Activated naive CD4-positive, alpha-beta T cell treated with anti-CD3 and anti-CD28 coated beads, Interleukin-2, amount 10 ng/mL, durations not matched to agents 7 days and 5 days (primary cell): Measurements from ENCODE around the gene TARBP1.
"Not testable (repeated sequence)": the region's sequence is repeated elsewhere in the genome, so short reads cannot be mapped to it uniquely, and the experiment has no call there.

Experiments
- CTCF ChIA-PET: fragments of 350-600 bp; sonication (Branson Sonifier 250); formaldehyde crosslinking; loops from one replicate; lab custom pipeline; 2021; ENCODE audit warnings: antibody characterized with exemption; lab: Charles Lee
- DNase-seq: peaks from one replicate; pipeline ENCODE4 v3.0.0-alpha.2; 2020
- H3K27ac Mint-ChIP-seq: one replicate; pipeline ENCODE4 v1.8.0; 2021; ENCODE audit warnings: mild to moderate bottlenecking, moderate library complexity, mixed read lengths
- H3K27me3 Mint-ChIP-seq: one replicate; pipeline ENCODE4 v1.8.0; 2021; ENCODE audit warnings: mild to moderate bottlenecking, mixed read lengths
- H3K36me3 Mint-ChIP-seq: one replicate; pipeline ENCODE4 v1.8.0; 2021; ENCODE audit warnings: mixed read lengths
- H3K4me1 Mint-ChIP-seq: one replicate; pipeline ENCODE4 v1.8.0; 2021; ENCODE audit warnings: mixed read lengths
- H3K4me3 Mint-ChIP-seq: one replicate; pipeline ENCODE4 v1.8.0; 2021; ENCODE audit warnings: mild to moderate bottlenecking, moderate library complexity, mixed read lengths
- H3K9me3 Mint-ChIP-seq: one replicate; pipeline ENCODE4 v1.8.0; 2021; ENCODE audit warnings: mixed read lengths

Gene TARBP1

GRCh38 chr1:234371414-234371813 lies 107.6 kb downstream of the TARBP1 start:
- no peak overlapping the region for H3K27ac Mint-ChIP-seq
- H3K4me3 Mint-ChIP-seq: no peak overlapping the region
- H3K9me3 Mint-ChIP-seq: no peaks in the 10 kb centered on the region
- H3K36me3 Mint-ChIP-seq: peaks cover 21% of the 10 kb centered on the region
- no peaks in the 10 kb centered on the region for H3K27me3 Mint-ChIP-seq
- CTCF ChIA-PET: interaction anchor here (0.9 to 1.5 kb wide), 3 partner anchors 14 to 44 kb away, joined by 3 to 5 read pairs (median 4); no protein-coding TSS in a partner anchor
- no peak for DNase-seq
- peaks cover 50% of the 10 kb centered on the region for H3K4me1 Mint-ChIP-seq

DNA sequence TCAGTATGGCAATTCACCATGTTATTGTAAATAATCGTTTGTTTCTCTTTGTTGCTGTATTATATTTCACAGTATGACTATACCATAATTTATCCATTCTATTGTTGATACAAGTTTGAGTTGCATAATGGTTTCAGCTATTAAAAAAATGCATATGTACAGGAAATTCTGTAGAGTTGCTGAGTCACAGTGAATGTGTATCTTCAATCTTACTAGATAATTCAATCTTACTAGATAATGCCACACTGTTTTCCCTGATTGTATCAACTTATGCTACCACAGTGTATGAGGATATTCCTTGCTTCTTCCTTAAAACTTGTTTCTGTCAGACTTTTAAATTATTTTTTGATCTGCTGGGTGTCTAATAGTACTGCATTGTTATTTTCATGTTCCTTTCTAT lies 109.2 kb downstream of the TARBP1 start:
- Mint-ChIP-seq H3K4me3 (no peak overlapping the region), H3K4me1 (peaks cover 36% of the 10 kb centered on the region), H3K9me3 (no peaks in the 10 kb centered on the region), H3K27me3 (no peaks in the 10 kb centered on the region), H3K27ac (no peak overlapping the region), H3K36me3 (peaks cover 13% of the 10 kb centered on the region)
- DNase-seq: no peak
- CTCF ChIA-PET: no interaction called here

GRCh38 chr1:234369033-234369430 lies 109.9 kb downstream of the TARBP1 start:
- H3K36me3 Mint-ChIP-seq: peaks cover 6% of the 10 kb centered on the region
- H3K27ac Mint-ChIP-seq: no peak overlapping the region
- no peaks in the 10 kb centered on the region for H3K27me3 Mint-ChIP-seq
- no peak overlapping the region for H3K4me3 Mint-ChIP-seq
- DNase-seq: no peak
- CTCF ChIA-PET: no interaction called here
- no peaks in the 10 kb centered on the region for H3K9me3 Mint-ChIP-seq
- peaks cover 28% of the 10 kb centered on the region for H3K4me1 Mint-ChIP-seq

- peaks cover 27% of the 10 kb centered on the region for H3K4me1 Mint-ChIP-seq
- H3K27ac Mint-ChIP-seq: no peak overlapping the region
- H3K4me3 Mint-ChIP-seq: no peak overlapping the region
- H3K9me3 Mint-ChIP-seq: no peaks in the 10 kb centered on the region
- CTCF ChIA-PET: no interaction called here
- H3K27me3 Mint-ChIP-seq: no peaks in the 10 kb centered on the region
- DNase-seq: no peak
- H3K36me3 Mint-ChIP-seq: peaks cover 3% of the 10 kb centered on the region
Measured at GRCh38 chr1:234368320-234369032, 110.5 kb downstream of the TARBP1 start.

DNA sequence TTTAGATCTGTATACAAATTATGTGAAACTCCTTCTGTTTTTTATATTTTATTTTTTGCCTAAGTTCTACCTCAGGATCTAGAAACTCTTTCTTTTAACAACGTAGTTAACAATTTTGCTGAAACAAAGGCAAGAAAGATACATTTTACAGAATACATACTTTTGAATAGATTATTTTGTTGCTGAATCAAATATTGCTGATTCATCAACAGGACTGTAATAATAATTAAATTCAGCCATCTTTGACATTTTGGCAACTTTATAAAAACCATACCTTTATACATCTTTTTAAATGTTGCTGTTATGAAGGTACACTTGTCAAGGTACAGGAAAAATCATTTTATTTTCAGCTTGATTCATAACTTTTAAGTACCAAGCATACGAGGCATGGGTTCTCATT lies 116.4 kb downstream of the TARBP1 start:
- Mint-ChIP-seq H3K4me1 (peaks cover 10% of the 10 kb centered on the region), H3K36me3 (peaks cover 1% of the 10 kb centered on the region), H3K4me3 (no peak overlapping the region), H3K27ac (no peak overlapping the region), H3K9me3 (no peaks in the 10 kb centered on the region), H3K27me3 (no peaks in the 10 kb centered on the region)
- DNase-seq: no peak
- CTCF ChIA-PET: no interaction called here

GRCh38 chr1:234361102-234361603 lies 117.8 kb downstream of the TARBP1 start:
- Mint-ChIP-seq H3K4me1 (peaks cover 12% of the 10 kb centered on the region), H3K36me3 (peaks cover 1% of the 10 kb centered on the region), H3K4me3 (no peak overlapping the region), H3K27me3 (peaks cover 5% of the 10 kb centered on the region), H3K9me3 (no peaks in the 10 kb centered on the region), H3K27ac (no peak overlapping the region)
- CTCF ChIA-PET: interaction anchor here (0.7 kb wide), 1 partner anchor 24 kb away, joined by 4 read pairs; no protein-coding TSS in a partner anchor
- no peak for DNase-seq

- peaks cover 1% of the 10 kb centered on the region for H3K36me3 Mint-ChIP-seq
- peaks cover 13% of the 10 kb centered on the region for H3K4me1 Mint-ChIP-seq
- H3K9me3 Mint-ChIP-seq: no peaks in the 10 kb centered on the region
- CTCF ChIA-PET: interaction anchor here (1.5 kb wide), 1 partner anchor 14 kb away, joined by 5 read pairs; no protein-coding TSS in a partner anchor
- no peak for DNase-seq
- H3K27me3 Mint-ChIP-seq: peaks cover 10% of the 10 kb centered on the region
- H3K27ac Mint-ChIP-seq: peak overlapping the region; percentile 50
- H3K4me3 Mint-ChIP-seq: peak overlapping the region; percentile 69
Measured at GRCh38 chr1:234357831-234358230, 121.1 kb downstream of the TARBP1 start.

GRCh38 chr1:234356615-234357269 lies 122.2 kb downstream of the TARBP1 start:
- not testable (repeated sequence) for H3K36me3 Mint-ChIP-seq, H3K9me3 Mint-ChIP-seq, H3K27me3 Mint-ChIP-seq
- peaks cover 13% of the 10 kb centered on the region for H3K4me1 Mint-ChIP-seq
- CTCF ChIA-PET: interaction anchor here (1.0 to 1.5 kb wide), 3 partner anchors 15 to 203 kb away, joined by 3 to 5 read pairs (median 3); no protein-coding TSS in a partner anchor
- peak overlapping the region; percentile 78 for H3K4me3 Mint-ChIP-seq
- peak; percentile 66 for DNase-seq
- H3K27ac Mint-ChIP-seq: peak overlapping the region; percentile 85

DNA sequence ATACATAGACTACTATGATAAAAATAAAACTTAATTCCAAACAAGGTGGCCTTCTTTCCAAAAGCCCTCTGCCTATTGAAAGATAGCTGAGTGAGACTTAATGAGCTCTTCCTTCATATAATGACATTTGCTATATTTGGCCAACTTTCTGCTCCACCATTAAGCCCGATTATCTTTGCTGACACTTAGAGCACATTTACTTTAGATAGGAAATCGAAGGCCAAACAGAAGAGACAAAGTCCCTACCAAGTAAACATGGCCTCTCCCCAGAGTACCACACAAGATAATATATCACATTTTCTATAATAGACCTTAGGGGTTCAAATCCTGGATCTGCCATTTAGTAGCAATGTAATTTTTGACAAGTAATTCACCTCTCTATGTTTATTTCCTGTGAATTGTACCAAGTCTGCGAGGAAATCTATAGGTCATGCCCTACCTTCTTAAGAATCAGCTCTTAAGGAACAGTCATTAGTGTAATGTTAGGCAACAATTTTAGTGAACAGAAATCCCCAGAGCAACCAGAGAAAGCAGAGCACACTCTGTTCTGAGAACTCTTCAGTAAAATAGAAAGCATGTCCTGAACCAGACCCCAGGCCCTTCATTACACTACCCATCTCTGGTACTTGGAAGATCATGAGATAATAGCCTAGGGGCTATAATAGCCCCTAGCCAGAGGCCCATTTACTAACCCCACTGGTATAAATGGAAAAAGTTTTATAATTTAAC lies 123.0 kb downstream of the TARBP1 start:
- H3K9me3 Mint-ChIP-seq: no peaks in the 10 kb centered on the region
- CTCF ChIA-PET: interaction anchor here (1.0 to 1.1 kb wide), 2 partner anchors 29 to 202 kb away, joined by 3 read pairs; no protein-coding TSS in a partner anchor
- peaks cover 1% of the 10 kb centered on the region for H3K36me3 Mint-ChIP-seq
- H3K27me3 Mint-ChIP-seq: peaks cover 10% of the 10 kb centered on the region
- DNase-seq: no peak
- H3K27ac Mint-ChIP-seq: no peak overlapping the region
- H3K4me3 Mint-ChIP-seq: no peak overlapping the region
- H3K4me1 Mint-ChIP-seq: peaks cover 13% of the 10 kb centered on the region

DNA sequence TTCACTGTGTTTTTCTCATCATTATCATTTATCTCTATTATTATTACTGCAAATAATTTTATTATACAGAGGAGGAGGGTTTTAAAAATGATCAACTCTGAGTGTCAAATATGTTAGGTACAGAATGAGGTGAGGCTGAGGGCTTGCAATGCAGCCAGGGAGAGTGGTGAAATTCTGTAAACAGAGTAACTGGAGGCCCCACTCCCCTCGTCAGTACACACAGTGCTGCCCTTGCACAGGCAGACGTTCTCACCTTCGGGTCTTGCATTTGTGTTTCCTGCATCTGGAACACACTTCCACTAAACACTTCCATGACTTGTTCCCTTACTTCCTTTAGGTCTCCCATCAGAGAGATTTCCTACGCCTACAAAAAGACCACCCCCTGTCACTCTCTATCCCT lies 130.0 kb downstream of the TARBP1 start:
- H3K4me3 Mint-ChIP-seq: no peak overlapping the region
- H3K9me3 Mint-ChIP-seq: no peaks in the 10 kb centered on the region

DNA sequence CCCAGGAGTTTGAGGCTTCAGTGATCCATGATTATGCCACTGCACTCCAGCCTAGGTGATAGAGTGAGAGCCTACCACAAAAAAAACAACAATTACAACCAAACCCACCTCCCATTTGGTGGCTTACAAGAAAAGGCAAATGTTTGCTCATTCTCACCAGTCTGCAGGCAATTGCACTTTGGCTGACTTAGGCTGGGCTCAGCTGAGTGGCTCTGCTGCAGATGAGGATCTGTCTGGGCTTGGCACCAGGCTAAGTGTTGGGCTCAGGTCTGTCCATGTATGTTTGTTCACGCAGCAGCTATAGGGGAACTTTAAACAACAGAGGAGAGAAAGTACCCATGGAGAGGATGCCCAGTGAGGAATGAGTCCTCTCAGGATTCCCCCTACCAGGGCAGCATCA lies 133.7 kb downstream of the TARBP1 start:
- peaks cover 11% of the 10 kb centered on the region for H3K27me3 Mint-ChIP-seq
- H3K27ac Mint-ChIP-seq: no peak overlapping the region
- no peaks in the 10 kb centered on the region for H3K36me3 Mint-ChIP-seq
- H3K4me1 Mint-ChIP-seq: no peaks in the 10 kb centered on the region
- no peaks in the 10 kb centered on the region for H3K9me3 Mint-ChIP-seq
- no peak overlapping the region for H3K4me3 Mint-ChIP-seq
- no peak for DNase-seq
- CTCF ChIA-PET: no interaction called here

More for the DNA sequence above, 130.0 kb downstream of the TARBP1 start:
- Mint-ChIP-seq H3K36me3 (no peaks in the 10 kb centered on the region), H3K27ac (no peak overlapping the region), H3K27me3 (peaks cover 16% of the 10 kb centered on the region), H3K4me1 (no peaks in the 10 kb centered on the region)
- CTCF ChIA-PET: no interaction called here
- DNase-seq: no peak

DNA sequence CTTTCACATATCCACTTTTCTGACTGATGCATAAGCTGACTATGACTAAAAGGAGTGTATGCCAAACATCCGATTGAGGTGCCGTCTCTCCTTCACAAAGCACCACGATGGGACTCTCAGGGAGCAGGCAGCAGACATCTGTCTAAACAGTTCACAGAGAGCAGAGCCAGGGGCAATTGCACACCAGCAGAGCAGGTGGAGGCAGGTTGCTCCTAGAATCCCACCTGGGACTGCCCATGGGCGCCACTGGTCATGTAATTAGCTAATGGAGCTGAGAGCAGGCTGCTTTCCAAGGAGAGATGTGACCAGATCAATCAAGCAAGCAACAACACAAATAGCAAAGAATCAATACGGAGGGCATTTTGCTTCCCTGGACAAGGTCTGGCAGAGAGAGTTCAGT lies 136.2 kb downstream of the TARBP1 start:
- Mint-ChIP-seq H3K36me3 (no peaks in the 10 kb centered on the region), H3K27ac (no peak overlapping the region), H3K9me3 (no peaks in the 10 kb centered on the region), H3K4me1 (no peaks in the 10 kb centered on the region), H3K27me3 (peaks cover 5% of the 10 kb centered on the region), H3K4me3 (no peak overlapping the region)
- DNase-seq: no peak
- CTCF ChIA-PET: interaction anchor here (1.4 to 1.6 kb wide), 2 partner anchors 16 to 18 kb away, joined by 3 to 5 read pairs; no protein-coding TSS in a partner anchor
